Peyer's patch (tissue), 4 donors: ENCODE results near the gene MCRIP2.

Experiments
- POLR2A ChIP-seq, 2 donors: fragments of 450-650 bp; IDR thresholded peaks; one replicate each; pipeline ENCODE4 v1.5.1; 2017; ENCODE audit warnings: antibody characterized with exemption in 2 of 2, mild to moderate bottlenecking in 2 of 2, moderate library complexity in 2 of 2
- TF ChIP-seq, protein P1 (sequence below), 6 experiments: fragments of 450-650 bp in 4 of 6; fragments of 200-600 bp in 2 of 6; sonication (generic) in 1 of 6; IDR thresholded peaks; one replicate each; pipeline ENCODE4 v1.5.1; 2017 to 2019; ENCODE audit warnings: antibody characterized with exemption in 6 of 6, mild to moderate bottlenecking in 3 of 6, moderate library complexity in 1 of 6

DNA sequence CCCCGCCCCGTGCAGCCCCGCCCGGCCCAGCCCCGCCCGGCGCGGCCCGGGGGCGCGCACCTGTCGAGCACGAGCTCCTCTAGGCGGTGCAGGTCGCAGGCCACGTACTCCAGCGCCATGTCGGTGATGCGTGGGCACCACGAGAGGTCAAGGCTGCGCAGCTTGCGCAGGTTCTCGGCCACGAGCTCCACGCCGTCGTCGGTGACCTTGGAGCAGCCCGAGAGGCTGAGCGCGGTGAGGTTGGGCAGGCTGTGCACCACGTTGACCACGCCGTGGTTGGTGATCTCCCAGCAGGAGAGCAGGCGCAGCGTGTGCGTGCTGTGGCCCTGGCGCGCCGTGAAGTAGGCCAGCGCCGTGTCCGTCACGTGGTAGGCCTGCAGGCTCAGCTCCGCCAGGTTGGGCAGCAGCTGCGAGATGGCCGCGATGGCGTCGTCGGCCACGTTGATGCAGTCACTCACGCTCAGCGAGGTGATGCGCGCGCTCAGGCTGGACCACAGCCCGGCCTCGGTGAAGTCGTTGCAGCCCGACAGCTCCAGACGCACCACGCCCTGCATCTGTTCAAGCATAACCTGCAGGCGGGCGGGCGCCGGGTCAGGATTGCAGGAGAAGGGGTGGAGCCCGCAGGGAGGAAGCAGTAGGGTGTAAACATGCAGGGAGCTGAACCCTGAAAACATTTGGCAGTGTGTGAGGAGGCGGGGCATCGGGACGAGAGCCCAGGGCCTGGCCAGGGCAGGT lies 53.9 kb downstream of the MCRIP2 start:
- TF ChIP-seq POLR2A (IDR thresholded peaks at IDR 0.05): peak in 1 of 2 donors; percentile 19
- TF ChIP-seq, protein P1, sequence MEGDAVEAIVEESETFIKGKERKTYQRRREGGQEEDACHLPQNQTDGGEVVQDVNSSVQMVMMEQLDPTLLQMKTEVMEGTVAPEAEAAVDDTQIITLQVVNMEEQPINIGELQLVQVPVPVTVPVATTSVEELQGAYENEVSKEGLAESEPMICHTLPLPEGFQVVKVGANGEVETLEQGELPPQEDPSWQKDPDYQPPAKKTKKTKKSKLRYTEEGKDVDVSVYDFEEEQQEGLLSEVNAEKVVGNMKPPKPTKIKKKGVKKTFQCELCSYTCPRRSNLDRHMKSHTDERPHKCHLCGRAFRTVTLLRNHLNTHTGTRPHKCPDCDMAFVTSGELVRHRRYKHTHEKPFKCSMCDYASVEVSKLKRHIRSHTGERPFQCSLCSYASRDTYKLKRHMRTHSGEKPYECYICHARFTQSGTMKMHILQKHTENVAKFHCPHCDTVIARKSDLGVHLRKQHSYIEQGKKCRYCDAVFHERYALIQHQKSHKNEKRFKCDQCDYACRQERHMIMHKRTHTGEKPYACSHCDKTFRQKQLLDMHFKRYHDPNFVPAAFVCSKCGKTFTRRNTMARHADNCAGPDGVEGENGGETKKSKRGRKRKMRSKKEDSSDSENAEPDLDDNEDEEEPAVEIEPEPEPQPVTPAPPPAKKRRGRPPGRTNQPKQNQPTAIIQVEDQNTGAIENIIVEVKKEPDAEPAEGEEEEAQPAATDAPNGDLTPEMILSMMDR (IDR thresholded peaks at IDR 0.05): no peak
